HG03342 (cell line): ENCODE results near the gene RYR2.
"Not testable (repeated sequence)": the region's sequence is repeated elsewhere in the genome, so short reads cannot be mapped to it uniquely, and the experiment has no call there.

Source experiments
- ATAC-seq: cut with Tn5 transposase; IDR thresholded peaks from one replicate; pipeline ENCODE4 v1.9.1; 2021; ENCODE audit warnings: mild to moderate bottlenecking, moderate library complexity; ENCODE audit not compliant: unreplicated experiment

RYR2 gene

DNA sequence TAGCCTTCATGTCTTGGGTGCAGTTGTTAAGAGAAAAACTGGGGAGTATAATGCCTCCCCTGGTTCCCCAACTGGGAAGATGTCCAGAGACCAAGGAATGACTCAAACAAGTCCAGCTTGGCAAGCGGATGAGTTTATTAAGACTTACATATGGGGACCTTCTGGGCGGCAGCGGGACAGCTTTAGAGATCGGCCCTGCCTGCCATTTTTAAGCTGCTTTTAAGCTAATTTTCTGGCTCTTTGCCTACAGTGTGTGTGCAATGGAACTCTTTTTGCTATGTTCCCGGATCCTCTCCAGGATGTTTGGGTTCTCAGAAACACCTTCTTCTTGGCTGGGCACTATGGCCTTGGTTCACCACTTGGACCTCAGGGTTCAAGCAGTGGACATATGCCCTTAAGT is 99.5 kb downstream of the RYR2 start:
- no peak for ATAC-seq

DNA sequence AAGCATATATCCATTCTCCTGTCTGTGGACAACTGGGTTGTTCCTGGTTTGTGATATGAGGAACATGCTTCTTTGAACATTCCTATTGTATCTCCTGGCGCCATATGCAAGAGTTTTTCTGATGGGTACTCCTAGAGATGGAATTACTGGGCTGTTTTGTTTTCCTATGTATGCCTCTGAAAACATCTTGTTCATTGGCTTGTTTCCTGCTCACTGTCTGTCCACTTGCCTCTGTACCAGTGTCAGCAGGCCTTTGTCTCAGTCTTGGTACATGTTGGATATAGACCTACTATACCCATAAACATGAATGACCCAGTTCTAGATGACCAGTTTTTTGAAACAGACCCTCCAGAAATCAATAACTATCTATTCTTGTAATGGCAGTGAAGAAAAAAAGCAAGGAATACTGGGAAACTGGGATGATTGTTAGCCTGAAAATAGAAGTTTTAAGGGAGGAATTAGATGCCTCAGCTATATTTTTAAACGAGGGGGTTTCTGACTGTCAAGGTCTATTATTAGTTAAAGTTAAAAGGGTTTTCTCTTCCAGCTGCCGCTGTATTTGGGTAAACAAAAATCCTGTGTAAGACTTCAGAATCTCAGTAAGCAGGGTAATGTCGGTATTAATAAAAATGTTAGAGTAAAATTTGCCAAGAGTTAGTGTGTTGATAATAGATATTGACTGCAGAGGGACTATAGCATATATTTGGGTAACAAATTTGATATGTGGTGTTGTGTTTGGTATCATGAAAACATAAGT is 103.6 kb downstream of the RYR2 start:
- no peak for ATAC-seq

DNA sequence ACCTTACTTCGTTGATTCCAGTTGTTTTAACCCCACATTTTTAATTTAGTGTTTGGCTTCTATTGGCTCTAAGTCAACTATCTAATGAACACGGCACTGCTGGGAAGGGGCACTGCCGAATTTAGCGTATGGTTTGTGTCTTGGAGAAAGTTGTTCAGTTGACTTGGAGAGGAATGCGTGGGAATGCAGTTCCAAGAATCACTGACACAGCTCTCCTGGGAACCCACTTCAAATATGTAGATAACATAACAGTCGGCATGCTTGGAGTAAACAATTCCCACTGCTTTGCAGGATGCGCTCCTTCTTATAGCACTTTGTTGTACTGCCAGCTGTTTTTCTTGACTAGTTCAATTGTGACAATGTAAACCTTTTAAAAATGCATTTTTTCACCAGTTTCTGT is 104.3 kb downstream of the RYR2 start:
- no peak for ATAC-seq

DNA sequence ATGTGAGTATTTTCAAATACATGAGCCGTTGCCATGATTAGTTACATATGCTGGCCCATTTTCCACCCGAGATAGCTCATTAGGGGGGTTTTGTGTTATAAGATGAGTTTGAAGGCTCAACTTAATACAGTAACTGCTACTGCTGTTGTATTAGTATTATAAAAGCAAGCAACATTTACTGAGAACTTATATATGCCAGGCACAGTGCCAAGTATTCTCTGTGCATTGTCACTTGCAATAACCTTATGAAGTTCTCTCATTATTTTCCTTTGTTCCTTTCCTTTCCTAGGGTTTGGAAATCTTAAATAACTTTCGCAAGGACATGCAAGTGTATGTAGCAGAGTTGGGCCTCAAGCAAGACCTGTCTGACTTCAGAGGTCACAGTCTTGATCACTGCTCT is 107.9 kb downstream of the RYR2 start:
- no peak for ATAC-seq

GRCh38 chr1:237151979-237152378 is 110.0 kb downstream of the RYR2 start:
- ATAC-seq = not testable (repeated sequence)

DNA sequence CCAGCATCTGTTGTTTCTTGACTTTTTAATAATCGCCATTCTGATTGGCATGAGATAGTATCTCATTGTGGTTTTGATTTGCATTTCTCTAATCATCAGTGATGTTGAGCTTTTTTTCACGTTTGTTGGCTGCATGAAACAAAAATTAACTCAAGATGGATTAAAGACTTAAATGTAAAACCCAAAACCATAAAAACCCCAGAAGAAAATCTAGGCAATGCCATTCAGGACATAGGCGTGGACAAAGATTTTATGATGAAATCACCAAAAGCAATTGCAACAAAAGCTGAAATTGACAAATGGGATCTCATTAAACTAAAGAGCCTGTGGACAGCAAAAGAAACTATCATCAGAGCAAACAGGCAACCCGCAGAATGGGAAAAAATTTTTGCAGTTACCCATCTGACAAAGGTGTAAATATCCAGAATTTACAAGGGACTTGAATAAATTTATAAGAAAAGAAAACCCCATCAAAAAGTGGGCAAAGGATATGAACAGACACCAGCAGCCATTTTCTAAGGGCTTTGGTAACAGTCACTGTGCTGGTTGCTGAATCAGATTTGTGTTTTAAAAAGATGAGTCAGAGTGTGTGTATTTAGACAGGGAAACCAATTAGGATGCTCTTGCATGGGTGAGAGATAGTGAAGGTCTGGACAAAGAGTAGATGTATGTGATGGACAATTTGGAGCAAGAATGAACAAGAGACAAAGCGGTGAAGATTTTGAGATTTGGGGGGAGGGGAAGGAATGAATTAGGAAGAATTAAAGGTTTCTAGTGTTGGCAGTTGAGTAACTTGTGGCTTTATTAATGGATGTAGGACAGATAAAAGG is 110.7 kb downstream of the RYR2 start:
- ATAC-seq = no peak

- no peak for ATAC-seq
Measured at GRCh38 chr1:237154157-237154556, 112.2 kb downstream of the RYR2 start.

DNA sequence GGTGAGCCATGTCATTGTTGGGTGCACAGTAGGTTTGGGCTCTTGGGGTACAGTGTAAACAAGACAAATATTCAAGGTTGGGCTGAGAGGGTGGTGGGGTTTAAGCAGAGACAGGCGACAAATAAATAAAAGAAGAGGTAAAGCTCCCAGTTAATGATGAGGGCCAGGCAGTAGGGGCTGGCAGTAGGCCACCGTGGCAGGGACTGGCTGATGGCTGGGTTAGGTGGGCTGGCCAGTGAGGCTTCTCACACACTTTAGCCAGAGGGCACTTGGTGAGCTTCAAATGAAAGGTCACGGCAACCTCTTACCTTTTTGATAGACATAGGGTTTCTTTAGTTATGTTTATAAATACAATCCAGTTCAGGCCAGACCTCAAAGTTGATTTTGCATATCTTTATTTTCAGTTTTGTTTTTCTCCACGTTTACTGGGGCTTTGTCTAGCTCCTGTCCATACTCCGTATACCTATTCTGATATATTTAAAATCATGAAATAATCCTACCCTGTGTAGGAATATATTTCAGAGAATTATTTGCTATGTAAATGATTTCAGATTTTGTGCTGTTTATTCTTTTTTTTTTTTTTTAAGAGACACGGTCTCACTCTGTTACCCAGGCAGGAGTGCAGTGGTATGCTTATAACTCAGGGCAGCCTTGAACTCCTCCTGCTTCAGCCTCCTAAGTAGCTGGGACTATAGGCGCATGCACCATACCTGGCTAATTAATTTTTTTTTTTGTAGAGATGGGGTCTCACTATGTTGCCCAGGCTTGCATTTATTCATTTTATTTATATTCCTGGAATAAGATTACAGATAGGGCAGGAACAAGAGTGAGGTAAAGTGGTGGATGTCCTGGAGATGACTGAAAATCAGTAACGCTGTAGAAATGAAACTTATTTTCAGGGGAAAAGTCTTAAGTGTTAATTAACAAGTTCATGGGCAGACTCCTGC is 122.7 kb downstream of the RYR2 start:
- ATAC-seq = no peak

DNA sequence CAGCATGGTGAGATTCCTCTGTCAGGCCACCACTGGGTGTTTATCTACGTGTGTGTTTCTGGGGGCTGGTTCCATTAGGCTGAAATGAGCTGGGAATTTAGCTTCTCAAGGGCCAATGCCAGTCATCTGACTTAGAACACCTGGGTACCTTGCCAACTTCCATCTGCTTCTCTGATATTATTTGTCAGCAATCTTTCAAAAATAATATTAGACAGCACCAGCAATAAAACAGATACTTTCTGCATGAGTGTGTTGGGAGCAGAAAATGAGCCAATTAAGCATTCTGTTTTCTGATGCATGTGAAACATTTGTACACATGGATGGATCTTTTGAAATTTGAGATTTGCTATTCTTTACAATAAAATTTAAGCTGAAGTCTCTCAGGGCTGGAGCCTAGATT is 124.1 kb downstream of the RYR2 start:
- no peak for ATAC-seq

DNA sequence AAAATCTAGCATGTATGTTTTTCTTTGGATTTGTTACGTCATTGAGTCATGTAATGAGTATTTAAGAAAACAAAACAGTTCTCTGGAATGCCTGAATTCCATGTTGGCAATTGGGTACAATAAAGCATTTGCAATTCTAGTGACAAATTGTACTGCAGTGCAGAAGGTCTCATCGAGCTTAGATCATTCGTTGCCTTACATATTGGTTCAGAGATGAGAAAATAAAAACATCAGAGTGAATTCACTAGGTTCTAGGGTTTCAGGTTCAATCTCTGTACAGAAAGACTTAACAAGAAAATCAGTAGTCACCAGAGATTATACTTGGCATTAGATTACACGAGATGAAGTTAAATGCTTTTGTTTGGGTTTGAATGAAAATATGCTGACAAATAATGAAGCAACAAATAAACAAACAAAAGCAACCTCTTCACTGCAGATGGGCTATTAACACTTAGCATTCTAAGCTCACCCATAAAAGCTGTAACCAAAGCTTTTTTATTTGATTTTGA is 124.7 kb downstream of the RYR2 start:
- no peak for ATAC-seq

GRCh38 chr1:237170149-237170548 is 128.2 kb downstream of the RYR2 start:
- ATAC-seq = no peak

DNA sequence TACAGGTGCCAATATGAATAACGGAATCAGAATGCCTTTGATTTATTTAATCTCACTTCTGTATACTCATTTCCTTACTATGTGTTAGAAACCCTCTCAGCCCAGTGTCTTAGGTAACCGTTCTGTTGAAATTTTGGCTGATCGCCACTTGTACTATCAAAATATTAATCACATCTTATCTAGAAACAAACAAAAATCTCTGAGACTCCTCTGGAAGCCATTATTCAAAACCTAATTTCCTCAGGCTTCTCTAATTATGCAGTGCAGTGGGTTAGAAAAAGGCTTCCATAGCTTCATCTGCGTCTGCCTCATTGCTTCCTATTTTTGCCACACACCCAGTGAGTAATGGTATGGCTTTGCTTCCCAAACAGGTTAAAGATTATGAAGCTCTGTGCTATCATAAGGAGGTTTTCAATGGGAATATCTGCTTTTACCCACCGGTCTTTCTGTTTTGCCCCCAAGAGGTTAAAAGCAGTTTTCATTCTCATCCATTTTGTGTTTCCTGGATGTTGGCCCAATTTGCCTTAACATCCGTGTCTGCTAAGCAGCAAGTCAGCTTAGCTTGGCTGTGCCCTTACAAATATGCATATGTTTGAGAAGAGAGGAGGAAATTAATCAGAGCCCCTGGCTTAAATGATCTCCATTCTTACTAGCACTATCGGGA is 129.6 kb downstream of the RYR2 start:
- no peak for ATAC-seq

DNA sequence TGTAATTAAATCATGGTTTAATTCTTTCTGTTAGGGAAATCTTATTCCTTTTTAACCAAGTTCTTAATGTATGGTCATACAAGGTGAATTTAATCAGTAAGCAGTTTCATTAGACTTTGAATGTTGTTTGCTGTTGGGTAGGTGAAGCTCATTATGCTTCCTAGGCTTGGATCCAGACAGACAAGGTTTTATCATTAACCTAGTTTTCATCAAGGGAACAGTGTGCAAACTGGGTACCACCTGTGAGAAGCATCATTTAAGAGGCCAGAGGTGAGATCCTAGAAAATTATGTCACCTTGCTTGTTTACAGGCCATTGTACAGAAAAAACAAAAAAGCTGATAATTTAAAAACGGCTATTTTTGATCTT is 130.1 kb downstream of the RYR2 start:
- ATAC-seq = no peak

DNA sequence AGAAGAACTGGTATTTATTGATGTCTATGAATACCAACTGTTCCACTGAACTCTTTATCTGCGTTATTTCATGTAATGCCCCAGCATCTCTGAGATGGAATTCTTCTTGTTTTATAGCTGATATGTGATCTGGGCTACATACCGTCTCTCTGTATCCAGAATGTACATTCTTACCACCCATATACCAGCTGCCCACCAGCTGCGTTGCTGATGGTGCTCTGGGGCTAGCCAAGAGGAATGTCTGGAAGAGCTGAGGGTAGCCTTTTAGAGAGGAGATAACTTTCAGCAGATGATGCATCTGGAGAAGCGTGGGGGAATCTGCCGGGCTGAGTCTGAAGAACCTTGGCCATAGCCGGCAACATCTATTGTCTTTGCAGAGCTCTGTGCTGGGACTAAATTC is 137.5 kb downstream of the RYR2 start:
- ATAC-seq = no peak

DNA sequence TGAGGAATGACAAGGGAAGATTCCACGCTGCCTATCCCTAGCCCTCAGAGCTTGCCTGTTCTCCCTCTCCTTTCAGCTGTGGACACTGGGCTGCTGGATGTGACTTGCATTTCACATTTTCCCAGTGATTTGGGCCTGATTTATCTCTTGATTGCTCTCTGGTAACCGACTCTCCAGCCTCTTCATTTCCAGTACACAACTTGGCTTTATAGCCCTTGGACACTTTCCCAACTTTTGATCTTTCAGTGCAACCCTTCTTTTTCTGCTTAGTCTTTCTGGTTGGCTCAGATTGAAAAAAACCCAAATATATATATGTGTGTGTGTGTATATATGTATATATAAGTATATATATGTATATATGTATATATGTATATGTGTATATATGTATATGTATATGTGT is 138.3 kb downstream of the RYR2 start:
- no peak for ATAC-seq

DNA sequence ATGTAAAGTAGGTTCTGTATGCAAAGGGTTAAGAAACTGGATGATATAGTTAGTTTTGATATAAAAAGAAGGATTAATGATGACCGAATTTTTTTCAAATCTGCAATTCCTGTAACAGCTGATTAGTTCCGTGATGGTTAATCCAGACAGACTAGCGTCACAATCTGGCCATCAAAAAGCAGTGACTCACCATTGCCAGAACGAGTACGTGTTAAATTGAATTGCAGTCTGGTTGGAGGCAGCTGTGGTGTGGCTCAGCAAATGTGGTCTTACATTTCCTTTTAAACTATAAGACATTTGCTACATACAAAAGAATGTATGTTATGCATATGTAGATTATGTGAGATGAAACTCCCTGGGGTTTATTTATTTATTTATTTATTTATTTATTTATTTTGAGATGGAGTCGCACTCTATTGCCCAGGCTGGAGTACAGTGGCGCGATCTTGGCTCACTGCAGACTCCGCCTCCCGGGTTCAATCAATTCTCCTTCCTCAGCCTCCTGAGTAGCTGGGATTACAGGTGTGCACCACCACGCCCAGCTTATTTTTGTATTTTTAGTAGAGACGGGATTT is 139.8 kb downstream of the RYR2 start:
- no peak for ATAC-seq

- no peak for ATAC-seq
Measured at GRCh38 chr1:237183963-237184540, 142.1 kb downstream of the RYR2 start.

DNA sequence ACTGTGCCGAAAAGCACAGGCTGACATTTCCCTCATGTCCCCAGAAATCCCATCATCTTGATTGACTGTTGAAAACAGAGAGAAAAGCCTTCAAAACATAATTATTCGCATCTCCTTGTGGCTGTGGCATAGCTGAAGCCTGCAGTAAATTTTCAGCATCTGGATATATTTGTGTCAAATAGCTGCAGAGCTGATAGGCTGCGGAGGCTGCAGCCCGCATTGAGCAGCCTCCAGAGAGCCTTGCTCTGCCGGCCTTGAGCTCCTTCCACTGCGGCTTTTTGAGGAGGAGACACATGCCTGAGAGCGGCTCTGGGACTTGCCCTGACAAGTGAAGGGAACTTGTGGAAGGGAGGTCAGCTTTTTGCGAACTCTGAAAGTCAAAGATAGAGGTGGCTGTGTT is 144.7 kb downstream of the RYR2 start:
- no peak for ATAC-seq

- no peak for ATAC-seq
Measured at GRCh38 chr1:237187842-237188241, 145.9 kb downstream of the RYR2 start.

- ATAC-seq = no peak
Measured at GRCh38 chr1:237191403-237191802, 149.4 kb downstream of the RYR2 start.
